GM12892 (cell line): ENCODE data around the gene PREX1.

Experiments
- POLR2A ChIP-seq: IDR thresholded peaks from 2 replicates; pipeline ENCODE4 v1.6.1; 2011; ENCODE audit warnings: low read depth, low read length, control low read depth
- POLR2AphosphoS5 ChIP-seq: IDR thresholded peaks from 2 replicates; pipeline ENCODE4 v1.6.1; 2011; ENCODE audit warnings: low read depth, low read length, control low read depth
- TAF1 ChIP-seq: IDR thresholded peaks from 2 replicates; pipeline ENCODE4 v1.6.1; 2011; ENCODE audit warnings: low read depth, mild to moderate bottlenecking, control low read depth, low read length, borderline replicate concordance

DNA sequence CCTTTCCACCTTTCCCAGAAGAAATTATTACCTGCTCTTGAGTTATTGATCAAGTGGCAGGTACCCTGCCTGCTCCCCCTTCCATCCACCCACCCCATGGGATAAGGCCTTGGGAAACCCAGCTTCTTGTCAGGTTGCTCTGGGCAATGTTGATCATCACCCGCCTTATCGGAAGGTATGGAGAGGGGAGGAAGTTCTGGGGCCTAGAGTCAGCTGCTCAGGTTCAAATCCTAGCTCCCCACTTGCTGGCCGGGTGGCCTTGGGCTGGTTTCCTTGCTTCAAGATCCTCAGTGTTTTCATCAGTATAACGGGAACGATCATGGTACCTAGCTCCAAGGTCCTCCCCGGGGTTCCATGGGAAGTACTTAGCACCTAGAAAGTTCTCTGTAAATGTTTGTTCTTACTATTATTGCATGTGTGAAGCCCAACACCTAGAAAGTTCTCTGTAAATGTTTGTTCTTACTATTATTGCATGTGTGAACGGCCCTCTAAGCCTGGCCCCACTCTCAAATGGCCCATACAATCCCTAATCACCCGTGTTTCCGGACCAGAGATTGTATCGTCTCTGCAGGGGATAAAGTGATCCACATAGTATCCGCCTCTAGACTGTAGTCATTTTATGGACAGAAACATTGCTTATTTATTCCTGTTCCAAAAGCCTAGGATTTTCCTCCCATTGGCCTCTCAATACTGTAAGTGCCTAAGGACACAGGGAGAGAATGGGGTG is 1.1 kb upstream of the PREX1 start:
- TF ChIP-seq POLR2AphosphoS5 (no peak), TAF1 (no peak), POLR2A (no peak)
